HepG2 (cell line): ENCODE results near the gene ZNF77. TPM values are rescaled to one million over a fixed set of nuclear protein-coding genes. Genes with fewer than 3 reads are reported as not detected.
"Not testable (repeated sequence)": the region's sequence is repeated elsewhere in the genome, so short reads cannot be mapped to it uniquely, and the experiment has no call there.

ENCODE experiments used
- ATAC-seq: fragments of 200-7000 bp; cut with Tn5 transposase; 3 replicates; pipeline ENCODE4 v1.9.1; 2020; ENCODE audit warnings: mild to moderate bottlenecking, moderate library complexity
- BruUV-seq: library from RNA; stranded (reverse); fragments of 400-500 nt; replicated peaks from 2 replicates; lab custom pipeline; 2021; lab: Mats Ljungman, UMichigan
- CTCF ChIA-PET: fragments of 300-600 bp; formaldehyde crosslinking; extraction: SDS; loops from one replicate; lab custom pipeline; 2021; ENCODE audit warnings: low total read pairs, inconsistent platforms, low intra/inter-chr PET ratio; lab: Yijun Ruan, JAX
- POLR2A ChIA-PET: fragments of 350-600 bp; sonication (Branson Sonifier 250); formaldehyde crosslinking; loops from one replicate; lab custom pipeline; 2020; ENCODE audit warnings: antibody characterized with exemption, inconsistent platforms; lab: Yijun Ruan, JAX
- DNase-seq: peaks from one replicate; pipeline ENCODE4 v3.0.0-alpha.2; 2015; ENCODE audit warnings: low spot score
- FAIRE-seq: peaks from 3 replicates; lab custom pipeline; 2011; peaks lifted over from hg19 to GRCh38; lab: Jason Lieb, UNC
- H2AFZ ChIP-seq: one replicate; pipeline ENCODE4 v1.6.1; 2011; ENCODE audit warnings: low read length, inconsistent platforms
- H3K27ac ChIP-seq: fragments of 300-600 bp; 3 replicates; pipeline ENCODE4 v1.8.0; 2011; ENCODE audit warnings: mixed run types, mild to moderate bottlenecking, mixed read lengths, low read length, inconsistent platforms; ENCODE audit not compliant: insufficient read depth; ENCODE audit errors: extremely low read length
- H3K27me3 ChIP-seq, 2 experiments: fragments of 200-600 bp in 1 of 2; 2 replicates in 1 of 2; 3 replicates in 1 of 2; pipeline versions ENCODE4 v1.6.0 to v1.8.0; 2011; ENCODE audit warnings: low read length in 2 of 2, mild to moderate bottlenecking in 2 of 2, moderate library complexity in 2 of 2, inconsistent platforms in 1 of 2; ENCODE audit not compliant: insufficient read depth in 2 of 2, control insufficient read depth in 1 of 2
- H3K36me3 ChIP-seq, 2 experiments: fragments of 200-600 bp in 1 of 2; replicated peaks in 1 of 2; 2 replicates in 1 of 2; 3 replicates in 1 of 2; pipeline versions ENCODE4 v1.5.1 to v1.8.0; 2011; ENCODE audit warnings: low read length in 2 of 2, inconsistent platforms in 1 of 2; ENCODE audit not compliant: insufficient read depth in 2 of 2, control insufficient read depth in 1 of 2
- H3K4me1 ChIP-seq: 2 replicates; pipeline ENCODE4 v1.5.1; 2012; ENCODE audit warnings: low read length, inconsistent platforms; ENCODE audit not compliant: insufficient read depth
- H3K4me2 ChIP-seq: 2 replicates; pipeline ENCODE4 v1.6.0; 2011; ENCODE audit warnings: low read depth, low read length, inconsistent platforms
- H3K4me3 ChIP-seq, 3 experiments: fragments of 200-600 bp in 1 of 3; sonication (generic), shearing (Covaris generic) in 1 of 3; replicated peaks in 1 of 3; 2 replicates each; pipeline ENCODE4 v1.5.1; 2011 to 2016; ENCODE audit warnings: low read length in 3 of 3, inconsistent platforms in 2 of 3, low read depth in 2 of 3, mild to moderate bottlenecking in 2 of 3, control low read depth in 1 of 3, mixed read lengths in 1 of 3; ENCODE audit not compliant: insufficient read depth in 1 of 3
- H3K79me2 ChIP-seq: one replicate; pipeline ENCODE4 v1.6.1; 2011; ENCODE audit warnings: low read length, inconsistent platforms; ENCODE audit not compliant: insufficient read depth
- H3K9ac ChIP-seq: 2 replicates; pipeline ENCODE4 v1.6.0; 2011; ENCODE audit warnings: mild to moderate bottlenecking, low read depth, low read length, inconsistent platforms; ENCODE audit not compliant: insufficient read depth
- H3K9me3 ChIP-seq: 2 replicates; pipeline ENCODE4 v1.5.1; 2012; ENCODE audit warnings: mild to moderate bottlenecking, low read length
- H4K20me1 ChIP-seq: 2 replicates; pipeline ENCODE4 v1.6.0; 2011; ENCODE audit warnings: inconsistent platforms, mild to moderate bottlenecking, low read length, moderate library complexity; ENCODE audit not compliant: insufficient read depth
- ARID2 ChIP-seq: sonication (generic); formaldehyde crosslinking; IDR thresholded peaks from 2 replicates; pipeline ENCODE4 v1.8.1; 2022; ENCODE audit warnings: mild to moderate bottlenecking, missing genetic modification reagents, borderline replicate concordance
- CEBPB ChIP-seq: IDR thresholded peaks from 2 replicates; pipeline ENCODE4 v1.6.1; 2011; ENCODE audit warnings: low read depth, low read length, improper control_type of control experiment, borderline replicate concordance
- CEBPG ChIP-seq: IDR thresholded peaks from 2 replicates; pipeline ENCODE4 v1.6.1; 2016
- EED ChIP-seq: sonication (generic); formaldehyde crosslinking; IDR thresholded peaks from 2 replicates; pipeline ENCODE4 v1.5.0; 2020; ENCODE audit warnings: mild to moderate bottlenecking, missing genetic modification reagents
- ERF ChIP-seq: IDR thresholded peaks from 2 replicates; pipeline ENCODE4 v1.6.1; 2018; ENCODE audit warnings: missing biosample characterization, missing genetic modification reagents
- GFI1 ChIP-seq: sonication (generic); formaldehyde crosslinking; IDR thresholded peaks from 2 replicates; pipeline ENCODE4 v1.5.0; 2020; ENCODE audit warnings: missing genetic modification reagents, mild to moderate bottlenecking, borderline replicate concordance
- KLF11 ChIP-seq: IDR thresholded peaks from 2 replicates; pipeline ENCODE4 v1.6.1; 2016; ENCODE audit warnings: missing compliant biosample characterization
- PBX2 ChIP-seq: IDR thresholded peaks from 2 replicates; pipeline ENCODE4 v1.6.1; 2016; ENCODE audit warnings: control low read depth
- PHF20 ChIP-seq: sonication (generic); formaldehyde crosslinking; IDR thresholded peaks from 2 replicates; pipeline ENCODE4 v1.5.0; 2020; ENCODE audit warnings: mild to moderate bottlenecking, missing genetic modification reagents
- PHF21A ChIP-seq: sonication (generic); formaldehyde crosslinking; IDR thresholded peaks from 2 replicates; pipeline ENCODE4 v1.5.0; 2020; ENCODE audit warnings: mild to moderate bottlenecking, missing genetic modification reagents
- SMC3 ChIP-seq: IDR thresholded peaks from 2 replicates; pipeline ENCODE4 v1.6.1; 2011; ENCODE audit warnings: low read length, improper control_type of control experiment
- SNAI1 ChIP-seq: sonication (generic); formaldehyde crosslinking; IDR thresholded peaks from 2 replicates; pipeline ENCODE4 v1.5.0; 2020; ENCODE audit warnings: mild to moderate bottlenecking, missing genetic modification reagents, borderline replicate concordance
- XRCC5 ChIP-seq: fragments of 200-400 bp; formaldehyde crosslinking; optimal IDR thresholded peaks from 2 replicates; pipeline ENCODE3; 2017; ENCODE audit warnings: mild to moderate bottlenecking, low read length
- ZBTB7B ChIP-seq: sonication (generic); formaldehyde crosslinking; IDR thresholded peaks from 2 replicates; pipeline ENCODE4 v1.4.0; 2020; ENCODE audit warnings: missing genetic modification reagents
- ZNF12 ChIP-seq: sonication (generic); formaldehyde crosslinking; IDR thresholded peaks from 2 replicates; pipeline ENCODE4 v1.5.0; 2020; ENCODE audit warnings: missing genetic modification reagents
- ZNF121 ChIP-seq: sonication (generic); formaldehyde crosslinking; IDR thresholded peaks from 2 replicates; pipeline ENCODE4 v1.5.0; 2020; ENCODE audit warnings: mild to moderate bottlenecking, missing genetic modification reagents
- ZNF770 ChIP-seq: sonication (generic); formaldehyde crosslinking; IDR thresholded peaks from 2 replicates; pipeline ENCODE4 v1.5.0; 2020; ENCODE audit warnings: mild to moderate bottlenecking, missing genetic modification reagents
- WGBS: methylation state at CpG from one replicate; pipeline ENCODE4 v1.1.6; 2017; ENCODE audit warnings: low lambda C conversion rate; 5-methylcytosine and 5-hydroxymethylcytosine counted together
- in situ Hi-C: cut with HindIII; loops from 2 replicates; pipeline ENCODE4 v1.10.0; 2017; ENCODE audit warnings: low pct_unique_long_range_greater_than_20kb; ENCODE audit not compliant: extremely low pct_ligation_motif_present
- intact Hi-C: fragments of 100-400 bp; cut with micrococcal nuclease; formaldehyde crosslinking; loops from one replicate; pipeline ENCODE4 v1.10.0; 2022; ENCODE audit not compliant: unreplicated experiment
- polyA plus RNA-seq, 8 experiments: library from polyadenylated mRNA; depleted of rRNA in 3 of 8; stranded (reverse) in 7 of 8; unstranded in 1 of 8; fragments of >200 nt; fragmentation: Illumina TruSeq in 4 of 8; extraction: Trizol in 4 of 8; gene quantifications; 2 replicates each; pipeline versions ENCODE4 v1.2.1 to v1.2.3, GENCODE V29; 2011 to 2016; ENCODE audit warnings: low read depth in 4 of 8, missing spikeins in 1 of 8, mixed read lengths in 1 of 8; ENCODE audit not compliant: insufficient read depth in 1 of 8
- total RNA-seq, 5 experiments: library from RNA; depleted of rRNA; stranded (reverse); fragments of >200 nt; fragmentation: Illumina TruSeq; extraction: Trizol; gene quantifications; 2 replicates each; pipeline ENCODE4 v1.2.3, GENCODE V29; 2016; ENCODE audit warnings: low read depth in 1 of 5

ZNF77 gene
- total and polyA plus RNA-seq, 2 of the 13 experiments (the other 11 are each of a cell fraction or from before 2014, with no cell fraction given) = 7.1 to 11.5 TPM

GRCh38 chr19:2905918-2906519, 38.8 kb downstream of the ZNF77 start:
- Histone ChIP-seq H4K20me1 (peaks cover 23% of the 10 kb centered on the region), H3K4me1 (peaks cover 45% of the 10 kb centered on the region), H3K79me2 (peaks cover 82% of the 10 kb centered on the region), H3K27ac (no peak overlapping the region), H3K9ac (no peak overlapping the region), H3K4me2 (no peak overlapping the region), H3K9me3 (no peaks in the 10 kb centered on the region), H3K4me3 (no peak overlapping the region), H2AFZ (no peak overlapping the region), H3K36me3 (peaks cover 0 to 2% of the 10 kb centered on the region in 2 experiments; a peak in 2 of 5 replicates), H3K27me3 (no peaks in the 10 kb centered on the region)
- intact Hi-C loops (no loop called here), in situ Hi-C loops (no loop called here)
- CTCF ChIA-PET = no interaction called here
- TF ChIP-seq ERF (CRISPR knock-in tag) (no peak), ZNF770 (CRISPR knock-in tag) (peak; percentile 34; the same call in 1 of the 2 replicates), PHF21A (CRISPR knock-in tag) (no peak), GFI1 (CRISPR knock-in tag) (no peak), PHF20 (CRISPR knock-in tag) (no peak), XRCC5 (no peak), KLF11 (no peak), EED (CRISPR knock-in tag) (no peak), PBX2 (CRISPR knock-in tag) (no peak), CEBPG (peak; percentile 36; the same call in 1 of the 2 replicates), ARID2 (CRISPR knock-in tag) (no peak), CEBPB (0 out of 2 replicates have a peak, but pooled peaks have one; percentile 20), SMC3 (no peak), ZBTB7B (CRISPR knock-in tag) (no peak), ZNF12 (no peak), SNAI1 (CRISPR knock-in tag) (no peak), ZNF121 (CRISPR knock-in tag) (peak; percentile 72)
- ATAC-seq = no peak
- POLR2A ChIA-PET = no interaction called here
- no peak for FAIRE-seq
- 93% methylated on average over 11 of the region's 11 CpGs for WGBS
- DNase-seq = no peak
- BruUV-seq = no TSS peak

- H3K4me3 ChIP-seq, H3K9ac ChIP-seq, CTCF ChIA-PET, DNase-seq, H3K36me3 ChIP-seq, ATAC-seq, H3K4me2 ChIP-seq, intact Hi-C loops, BruUV-seq, H2AFZ ChIP-seq, H3K9me3 ChIP-seq, H3K27me3 ChIP-seq, in situ Hi-C loops, FAIRE-seq: not testable (repeated sequence)
- H3K79me2 ChIP-seq = peaks cover 63% of the 10 kb centered on the region
- H3K27ac ChIP-seq = peak overlapping the region; percentile 88
- H4K20me1 ChIP-seq = peaks cover 23% of the 10 kb centered on the region
- peaks cover 45% of the 10 kb centered on the region for H3K4me1 ChIP-seq
- POLR2A ChIA-PET = interaction anchor here (1.4 kb wide), 1 partner anchor 9 kb away, joined by 4 read pairs; no protein-coding TSS in a partner anchor
- 93% methylated on average over 13 of the region's 13 CpGs for WGBS
Measured at GRCh38 chr19:2903326-2903725, 41.4 kb downstream of the ZNF77 start.
